ENCODE results near the gene INSRR.

The INSRR gene

GRCh38 chr1:156894001-156894400, 35.1 kb upstream of the INSRR start:
- no peak for DNase-seq (ENCODE audit: low read depth)

GRCh38 chr1:156893048-156893953, 34.4 kb upstream of the INSRR start, which contains the start of gene PEAR1:
PEAR1 (plus strand) TSS chr1:156893718; CDS start chr1:156903927, 10,209 bp downstream.
- DNase-seq (ENCODE audit: low read depth) = no peak

GRCh38 chr1:156892190-156893047, 33.5 kb upstream of the INSRR start:
- DNase-seq (ENCODE audit: low read depth) = peak; percentile 84

GRCh38 chr1:156889802-156890580, 31.1 kb upstream of the INSRR start:
- peak; percentile 17 for DNase-seq (ENCODE audit: low read depth)

- no peak for DNase-seq (ENCODE audit: low read depth)
Measured at GRCh38 chr1:156887734-156888133, 28.8 kb upstream of the INSRR start.

GRCh38 chr1:156887317-156887716, 28.4 kb upstream of the INSRR start:
- no peak for DNase-seq (ENCODE audit: low read depth)

GRCh38 chr1:156886583-156887281, 27.8 kb upstream of the INSRR start:
- no peak for DNase-seq (ENCODE audit: low read depth)

GRCh38 chr1:156885880-156886355, 27.0 kb upstream of the INSRR start:
- no peak for DNase-seq (ENCODE audit: low read depth)

GRCh38 chr1:156885314-156885713, 26.4 kb upstream of the INSRR start:
- DNase-seq (ENCODE audit: low read depth) = no peak

GRCh38 chr1:156884560-156885184, 25.8 kb upstream of the INSRR start:
- DNase-seq (ENCODE audit: low read depth) = no peak

GRCh38 chr1:156883919-156884318, 25.0 kb upstream of the INSRR start:
- no peak for DNase-seq (ENCODE audit: low read depth)

- no peak for DNase-seq (ENCODE audit: low read depth)
Measured at GRCh38 chr1:156882543-156882942, 23.6 kb upstream of the INSRR start.

GRCh38 chr1:156881663-156882062, 22.7 kb upstream of the INSRR start:
- no peak for DNase-seq (ENCODE audit: low read depth)

DNA sequence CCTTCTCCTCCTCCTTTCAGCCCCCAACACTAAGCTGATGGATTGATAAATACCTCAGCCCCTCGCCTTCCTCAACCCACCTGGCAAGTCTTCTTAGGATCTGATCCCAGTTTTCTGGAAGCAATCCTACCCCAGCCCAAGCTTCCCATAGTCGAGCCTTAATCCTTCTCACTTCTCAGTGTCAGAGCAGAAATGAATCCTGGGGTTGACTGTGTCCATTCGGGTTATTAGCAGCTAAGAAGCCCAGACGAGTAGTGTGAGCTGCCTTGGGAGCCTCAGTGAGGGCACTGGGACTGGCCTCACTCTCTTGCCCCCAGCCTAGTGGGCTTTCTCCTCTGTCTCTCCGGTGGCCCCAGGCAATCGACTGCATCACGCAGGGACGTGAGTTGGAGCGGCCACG, 22.2 kb upstream of the INSRR start:
- DNase-seq (ENCODE audit: low read depth) = no peak

- no peak for DNase-seq (ENCODE audit: low read depth)
Measured at GRCh38 chr1:156880473-156880872, 21.6 kb upstream of the INSRR start.

- no peak for DNase-seq (ENCODE audit: low read depth)
Measured at GRCh38 chr1:156879876-156880275, 21.0 kb upstream of the INSRR start.

- DNase-seq (ENCODE audit: low read depth) = no peak
Measured at GRCh38 chr1:156877433-156878170, 18.7 kb upstream of the INSRR start.

GRCh38 chr1:156876281-156876680, 17.4 kb upstream of the INSRR start:
- no peak for DNase-seq (ENCODE audit: low read depth)

GRCh38 chr1:156875341-156875615, 16.4 kb upstream of the INSRR start:
- DNase-seq (ENCODE audit: low read depth) = no peak

DNA sequence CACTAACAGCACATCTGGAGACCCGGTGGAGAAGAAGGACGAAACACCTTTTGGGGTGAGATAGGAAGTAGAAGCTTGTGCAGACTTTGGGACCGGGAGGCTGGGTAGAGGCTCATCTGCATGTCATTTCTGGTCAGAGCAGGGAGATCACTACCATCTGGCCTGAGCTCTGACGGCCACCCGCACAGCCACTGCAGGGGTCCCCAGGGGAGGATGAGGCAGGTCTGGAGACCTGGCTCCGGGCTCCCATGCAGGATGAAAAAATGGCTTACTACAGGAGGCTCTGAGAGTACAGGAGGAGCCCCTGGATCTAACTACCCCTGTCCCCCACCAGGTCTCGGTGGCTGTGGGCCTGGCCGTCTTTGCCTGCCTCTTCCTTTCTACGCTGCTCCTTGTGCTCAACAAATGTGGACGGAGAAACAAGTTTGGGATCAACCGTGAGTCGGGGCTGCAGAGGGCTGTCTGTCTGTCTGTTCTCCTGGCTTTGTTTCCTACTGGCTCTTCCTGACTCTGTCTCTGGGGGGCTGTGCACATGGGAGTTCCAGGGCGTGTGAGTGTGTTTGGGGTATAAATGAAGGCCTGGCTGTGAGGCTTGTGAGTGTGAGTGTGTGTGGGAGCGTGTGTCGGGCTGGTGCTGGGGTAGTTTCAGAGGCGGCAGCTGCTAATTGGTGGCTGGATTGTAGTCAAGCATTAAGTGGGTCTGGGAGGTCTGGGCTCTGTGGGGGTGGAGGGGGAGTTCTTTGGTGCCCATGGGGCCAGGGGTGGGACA, 15.8 kb upstream of the INSRR start:
- DNase-seq (ENCODE audit: low read depth) = no peak
